Stimulated activated CD4-positive, alpha-beta T cell treated with anti-CD3 and anti-CD28 coated beads, Interleukin-1b, Interleukin-23, amount 100 ng/mL, for 4 hours (primary cell): ENCODE results near the gene ITGAV.

ENCODE experiments used
- DNase-seq, 2 donors: peaks; one replicate each; pipeline ENCODE4 v3.0.0-alpha.2; 2020; ENCODE audit warnings: low read depth in 2 of 2

ITGAV gene

GRCh38 chr2:186612555-186613440, 22.9 kb downstream of the ITGAV start:
- DNase-seq: no peak

GRCh38 chr2:186614373-186614772, 24.5 kb downstream of the ITGAV start:
- no peak for DNase-seq

DNA sequence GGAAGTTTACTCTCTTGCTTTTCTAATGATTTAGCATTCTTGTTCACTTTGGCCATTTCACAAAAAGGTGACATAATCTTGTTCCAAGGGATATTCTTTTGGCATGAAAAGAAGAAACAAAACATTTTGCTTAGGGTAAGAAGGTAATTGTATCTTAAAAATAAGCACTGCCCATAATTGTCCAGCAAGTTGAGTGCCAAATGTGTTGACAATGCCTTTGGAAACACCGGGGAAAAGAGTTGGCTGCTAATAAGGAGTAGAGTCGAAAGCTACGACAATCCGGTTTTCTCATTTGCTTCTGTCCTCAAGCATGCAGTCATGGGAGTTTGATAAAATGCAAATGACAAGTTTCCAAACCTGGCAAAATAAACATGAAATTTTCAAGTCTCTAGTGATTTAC, 27.3 kb downstream of the ITGAV start:
- no peak for DNase-seq

DNA sequence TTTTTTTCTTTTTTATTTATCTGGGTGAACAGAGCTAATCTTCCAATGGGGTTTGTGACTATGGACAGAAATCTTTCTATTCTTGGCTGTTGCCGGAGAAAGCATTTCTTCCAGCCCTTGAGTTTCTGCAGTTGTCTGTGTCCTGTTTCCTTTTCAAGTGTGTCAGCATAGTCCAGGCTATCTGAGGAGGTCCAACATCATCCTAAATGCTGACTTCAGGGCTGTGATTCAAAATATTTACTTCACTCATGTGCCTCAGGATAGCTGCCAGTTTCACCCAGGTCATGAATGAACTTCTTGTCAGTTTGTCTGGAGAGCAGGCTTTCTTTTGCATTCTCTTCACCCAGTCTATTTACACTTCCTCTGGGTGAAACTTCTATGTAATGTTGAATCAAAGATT, 27.9 kb downstream of the ITGAV start:
- DNase-seq: no peak

DNA sequence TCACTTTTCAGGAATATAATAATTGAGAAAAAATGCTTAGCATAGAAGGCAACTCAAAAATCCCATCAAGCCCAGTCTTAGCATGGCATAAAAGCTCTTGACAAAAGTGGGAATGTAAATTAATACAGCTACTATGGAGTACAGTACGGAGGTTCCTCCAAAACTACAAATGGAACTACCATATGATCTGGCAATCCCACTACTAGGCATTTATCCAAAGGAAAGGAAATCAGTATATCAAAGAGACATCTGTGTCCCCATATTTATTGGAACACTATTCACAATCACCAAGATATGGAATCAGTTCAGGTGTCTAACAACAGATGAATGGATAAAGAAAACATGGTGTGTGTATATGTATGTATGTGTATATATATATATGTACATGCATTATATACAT, 28.8 kb downstream of the ITGAV start:
- DNase-seq: no peak

GRCh38 chr2:186623084-186623483, 33.2 kb downstream of the ITGAV start:
- DNase-seq: no peak

DNA sequence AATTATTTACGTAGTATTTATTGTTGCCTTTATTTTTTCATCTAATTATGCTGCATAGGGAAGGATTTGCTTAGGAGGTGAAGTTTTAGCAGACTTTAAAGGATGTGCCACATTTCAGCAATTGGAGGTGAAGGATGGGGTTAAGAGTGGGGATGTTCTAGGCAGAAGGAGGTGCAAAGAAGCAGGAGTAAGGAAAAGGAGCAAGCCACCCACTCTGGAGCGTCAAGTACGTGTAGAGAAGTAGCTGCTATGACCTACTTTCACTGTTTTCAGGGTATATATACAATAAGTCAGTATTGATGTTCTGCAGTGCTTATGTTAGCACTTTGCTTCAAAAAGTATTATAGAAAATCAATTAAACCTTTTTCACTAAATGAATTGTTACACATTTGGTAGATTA, 34.4 kb downstream of the ITGAV start:
- no peak for DNase-seq

- no peak for DNase-seq
Observed at GRCh38 chr2:186629250-186629996, 39.6 kb downstream of the ITGAV start.

- no peak for DNase-seq
Observed at GRCh38 chr2:186632417-186632816, 42.6 kb downstream of the ITGAV start.

- DNase-seq: no peak
Observed at GRCh38 chr2:186634701-186635100, 44.8 kb downstream of the ITGAV start.

- DNase-seq: no peak
Observed at GRCh38 chr2:186636800-186637496, 47.1 kb downstream of the ITGAV start.

- DNase-seq: no peak
Observed at GRCh38 chr2:186637497-186637800, 47.6 kb downstream of the ITGAV start.

DNA sequence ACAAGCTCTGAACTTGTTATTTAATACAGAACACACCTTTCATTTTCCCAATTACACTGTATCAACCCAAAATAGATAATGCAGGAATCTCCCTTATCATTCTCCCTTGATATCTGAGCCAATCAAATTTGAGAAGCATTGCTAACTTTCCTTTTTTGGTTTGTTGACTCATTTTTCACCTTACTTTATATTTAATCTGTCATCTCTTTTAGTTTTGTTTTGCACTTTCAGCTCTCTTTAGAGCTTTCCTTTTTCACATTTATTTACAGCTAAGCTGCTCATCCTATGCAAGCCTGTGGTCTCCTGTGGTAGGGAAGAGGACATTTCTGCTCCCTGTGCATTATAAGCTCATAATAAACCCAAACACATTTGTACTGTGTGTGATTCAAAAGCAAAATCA, 50.1 kb downstream of the ITGAV start:
- no peak for DNase-seq

DNA sequence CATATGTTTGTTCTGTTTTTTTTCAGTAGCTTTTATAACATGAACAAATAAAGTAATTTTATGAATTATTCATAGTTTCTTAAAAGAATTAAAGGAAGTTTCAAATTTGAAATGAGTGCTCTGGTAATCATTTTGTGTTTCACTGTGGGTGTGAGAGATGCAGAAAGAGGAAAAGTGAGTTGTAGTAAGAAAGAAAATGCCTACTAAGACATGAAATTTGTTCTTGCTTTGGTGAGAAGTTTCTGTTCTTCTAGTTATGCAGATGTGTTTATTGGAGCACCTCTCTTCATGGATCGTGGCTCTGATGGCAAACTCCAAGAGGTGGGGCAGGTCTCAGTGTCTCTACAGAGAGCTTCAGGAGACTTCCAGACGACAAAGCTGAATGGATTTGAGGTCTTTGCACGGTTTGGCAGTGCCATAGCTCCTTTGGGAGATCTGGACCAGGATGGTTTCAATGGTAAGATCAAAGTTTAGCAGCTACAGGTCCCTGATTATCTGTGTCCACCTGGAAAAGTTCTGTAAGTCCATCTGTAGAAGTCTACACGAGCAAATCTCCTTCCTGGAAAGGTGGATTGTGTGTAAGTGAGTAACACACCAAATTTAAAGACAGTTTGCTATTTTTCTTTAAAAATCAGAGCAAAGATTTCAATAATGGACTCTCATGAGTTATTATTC, 51.4 kb downstream of the ITGAV start:
- no peak for DNase-seq

- DNase-seq: peak in 1 of 2 donors; percentile 5
Observed at GRCh38 chr2:186641807-186642321, 52.0 kb downstream of the ITGAV start.

GRCh38 chr2:186644791-186645190, 54.9 kb downstream of the ITGAV start:
- no peak for DNase-seq

GRCh38 chr2:186645999-186646398, 56.1 kb downstream of the ITGAV start:
- DNase-seq: no peak

- no peak for DNase-seq
Observed at GRCh38 chr2:186648130-186648529, 58.3 kb downstream of the ITGAV start.

GRCh38 chr2:186653511-186653910, 63.7 kb downstream of the ITGAV start:
- DNase-seq: no peak

DNA sequence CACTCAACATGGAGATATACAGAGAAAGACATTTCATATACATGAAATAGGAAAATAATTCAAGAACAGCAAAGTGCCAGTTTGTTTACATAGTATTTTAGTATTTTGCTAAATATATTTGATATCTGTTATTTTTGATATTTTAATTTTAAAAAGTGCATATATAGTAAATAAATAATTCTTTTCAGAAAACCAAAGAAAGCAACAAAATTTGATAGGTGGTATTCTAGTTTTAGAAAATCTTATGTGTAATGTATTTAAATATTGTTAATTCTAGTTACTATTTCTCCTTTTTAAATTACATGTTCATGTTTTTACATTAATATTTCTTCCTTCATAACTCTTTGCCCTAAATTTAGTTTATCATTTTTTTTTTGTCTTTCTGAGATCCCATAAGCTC, 69.5 kb downstream of the ITGAV start:
- DNase-seq: no peak

DNA sequence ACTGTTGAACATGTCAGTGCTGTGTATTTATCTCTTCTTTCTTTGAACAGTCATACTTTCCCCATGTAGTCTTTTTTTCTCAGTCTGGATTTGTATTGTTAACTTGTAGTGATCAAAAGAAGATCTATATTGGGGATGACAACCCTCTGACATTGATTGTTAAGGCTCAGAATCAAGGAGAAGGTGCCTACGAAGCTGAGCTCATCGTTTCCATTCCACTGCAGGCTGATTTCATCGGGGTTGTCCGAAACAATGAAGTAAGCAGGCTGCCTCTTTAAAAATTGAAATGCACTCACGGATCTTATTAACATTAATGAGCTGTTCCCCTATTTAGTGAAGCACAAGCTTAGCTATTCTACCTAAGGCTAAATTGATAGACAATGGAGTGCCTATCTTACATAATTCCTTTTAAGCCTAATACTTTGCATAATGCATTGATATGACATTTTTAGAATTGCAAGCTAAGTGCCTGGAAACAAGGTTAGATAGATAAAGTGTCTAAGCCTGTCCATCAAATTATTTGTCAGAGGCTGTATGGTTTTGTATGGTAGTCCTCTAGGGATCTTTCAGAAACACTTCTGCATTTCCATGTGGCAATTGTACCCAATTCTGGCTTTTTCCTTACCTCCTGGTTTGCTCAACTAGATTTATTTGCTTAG, 74.7 kb downstream of the ITGAV start:
- no peak for DNase-seq
